ENCODE data around the gene DHX9. TPM values are rescaled to one million over a fixed set of nuclear protein-coding genes. Genes with fewer than 3 reads are reported as not detected.

DHX9 gene
- total and polyA plus RNA-seq, 10 of the 15 experiments (the other 5 are each of a cell fraction or from before 2014, with no cell fraction given) = 90.7 to 234 (median 217) TPM

GRCh38 chr1:182817802-182818201, 21.3 kb upstream of the DHX9 start:
- Histone ChIP-seq H3K4me3 (no peak overlapping the region), H3K27ac (ENCODE audit: control insufficient read depth, insufficient read depth) (no peak overlapping the region), H4K20me1 (ENCODE audit: control insufficient read depth, insufficient read depth) (no peaks in the 10 kb centered on the region), H3K9me3 (replicated peaks; ENCODE audit: control insufficient read depth, insufficient read depth, low read length) (no peaks in the 10 kb centered on the region), H3K4me2 (ENCODE audit: control insufficient read depth, insufficient read depth) (no peak overlapping the region), H3K9ac (ENCODE audit: control insufficient read depth, insufficient read depth, low read length) (no peak overlapping the region), H3K79me2 (ENCODE audit: control insufficient read depth, insufficient read depth, low read length) (no peaks in the 10 kb centered on the region), H3K36me3 (ENCODE audit: control insufficient read depth in 2 of 2, insufficient read depth in 2 of 2, low read length in 1 of 2) (no peaks in the 10 kb centered on the region), H2AFZ (ENCODE audit: control insufficient read depth, low read depth, low read length) (no peak overlapping the region), H3K4me1 (ENCODE audit: control insufficient read depth, insufficient read depth, low read length) (no peaks in the 10 kb centered on the region), H3K27me3 (replicated peaks in 1 of 2; ENCODE audit: control insufficient read depth in 2 of 2, insufficient read depth in 2 of 2, low read length in 1 of 2) (no peaks in the 10 kb centered on the region)
- in situ Hi-C loops (cut with MboI) (no loop called here), intact Hi-C loops (cut with micrococcal nuclease; ENCODE audit: unreplicated experiment) (no loop called here)
- POLR2A ChIA-PET = no interaction called here
- ATAC-seq (peak; percentile 43), FAIRE-seq (no peak), DNase-seq (ENCODE audit: low read depth, low spot score) (no peak)
- BruUV-seq (replicated peaks) = no TSS peak
- SMC1A ChIA-PET (ENCODE audit: uncharacterized antibody, unreplicated experiment) = interaction anchor here (1.6 kb wide), 1 partner anchor 26 kb away, joined by 3 read pairs; no protein-coding TSS in a partner anchor
- no peak for TF ChIP-seq ZSCAN29 (IDR thresholded peaks at IDR 0.05)
- TF ChIP-seq MYB (IDR thresholded peaks at IDR 0.05; ENCODE audit: borderline replicate concordance, low read depth, low read length) = no peak
- no peak for TF ChIP-seq EP300 (IDR thresholded peaks at IDR 0.05; ENCODE audit: borderline replicate concordance in 1 of 2, control insufficient read depth in 1 of 2, low read depth in 2 of 2, low read length in 2 of 2)
- TF ChIP-seq SMARCA5 (IDR thresholded peaks at IDR 0.05) = no peak
- no peak for TF ChIP-seq ATF3 (IDR thresholded peaks at IDR 0.05; ENCODE audit: borderline replicate concordance, extremely low read depth, low read depth, low read length)
- no peak for TF ChIP-seq CUX1 (IDR thresholded peaks at IDR 0.05; ENCODE audit: insufficient replicate concordance, low read depth, low read length)
- no peak for TF ChIP-seq SPI1 (IDR thresholded peaks at IDR 0.05; ENCODE audit: borderline replicate concordance, insufficient read depth, low read depth, low read length)
- TF ChIP-seq ZNF274 (IDR thresholded peaks at IDR 0.05; ENCODE audit: insufficient read depth, insufficient read length) = no peak
- no peak for TF ChIP-seq NRF1 (conservative IDR thresholded peaks at IDR 0.05; ENCODE audit: low read depth, low read length)
- TF ChIP-seq PAX5 (IDR thresholded peaks at IDR 0.05; ENCODE audit: borderline replicate concordance, low read depth, low read length) = no peak
- TF ChIP-seq EZH2 (IDR thresholded peaks at IDR 0.05; ENCODE audit: borderline replicate concordance, control insufficient read depth, low read depth, low read length) = no peak
- 65% methylated on average over 3 of the region's 3 CpGs for whole genome bisulfite sequencing (ENCODE audit: insufficient coverage, insufficient replicate concordance, low lambda C conversion rate, missing lambda C conversion rate)
- RAD21 ChIA-PET (ENCODE audit: unreplicated experiment) = no interaction called here
- CTCF ChIA-PET = no interaction called here
